Measurements from ENCODE around the gene OSBPL1A.

DNA sequence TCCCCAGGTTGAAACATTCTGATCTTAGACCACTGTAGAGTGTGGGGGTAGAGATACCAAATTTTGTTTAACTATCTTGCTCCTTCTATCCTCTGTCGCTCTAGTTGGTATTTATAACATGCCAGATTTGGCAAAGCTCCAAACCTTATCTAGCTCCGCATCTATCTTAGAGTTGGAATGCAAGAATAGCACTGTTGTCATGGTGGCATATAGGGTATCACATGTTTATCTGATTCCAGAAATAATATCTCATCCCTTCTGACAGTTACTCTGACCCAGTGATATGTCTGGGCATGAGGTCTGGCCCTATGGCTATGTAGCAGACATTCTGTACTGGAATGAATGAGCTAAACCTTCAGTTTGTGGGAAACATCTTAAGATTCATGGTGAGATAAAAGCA is 207.0 kb downstream of the OSBPL1A start:
- TF ChIP-seq CTCF (IDR thresholded peaks at IDR 0.05): no peak
- TF ChIP-seq POLR2A (IDR thresholded peaks at IDR 0.05): no peak
- TF ChIP-seq POLR2AphosphoS5 (IDR thresholded peaks at IDR 0.05): no peak
- TF ChIP-seq EP300 (IDR thresholded peaks at IDR 0.05): no peak
